Renal pelvis (tissue), 4 donors: ENCODE data around the gene ANAPC2. TPM values are rescaled to one million over a fixed set of nuclear protein-coding genes. Genes with fewer than 3 reads are reported as not detected.

Experiments
- DNase-seq: peaks from one replicate; pipeline ENCODE4 v3.0.0-alpha.2; 2013
- polyA plus RNA-seq, 3 donors: library from polyadenylated mRNA; unstranded; fragments of 120-200 nt; gene quantifications; one replicate each; pipeline ENCODE4 v1.2.1, GENCODE V29; 2013; ENCODE audit not compliant: insufficient read length in 3 of 3

Gene ANAPC2
- polyA plus RNA-seq, 3 donors = 46.2 to 55.9 (median 51.3) TPM

DNA sequence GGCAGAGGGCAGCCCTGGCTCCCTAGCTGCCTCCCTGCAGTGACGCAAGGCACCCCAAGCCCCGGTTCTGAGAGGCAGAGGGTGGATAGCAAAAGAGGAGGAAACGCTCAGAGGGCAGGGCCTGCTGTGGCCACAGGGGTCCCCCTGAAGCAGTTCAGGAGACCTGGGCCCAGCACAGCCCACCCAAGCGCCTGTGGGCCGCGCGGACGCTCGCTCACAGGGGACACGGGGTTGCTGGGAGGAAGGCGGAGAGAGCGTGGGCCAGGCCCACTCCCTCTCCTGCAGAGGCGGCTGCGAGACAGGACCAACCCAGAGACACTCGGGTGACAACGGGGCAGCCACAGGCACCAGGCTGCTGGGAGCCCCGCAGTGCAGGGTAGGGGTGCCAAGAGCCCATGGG is 8.6 kb downstream of the ANAPC2 start:
- DNase-seq = no peak

DNA sequence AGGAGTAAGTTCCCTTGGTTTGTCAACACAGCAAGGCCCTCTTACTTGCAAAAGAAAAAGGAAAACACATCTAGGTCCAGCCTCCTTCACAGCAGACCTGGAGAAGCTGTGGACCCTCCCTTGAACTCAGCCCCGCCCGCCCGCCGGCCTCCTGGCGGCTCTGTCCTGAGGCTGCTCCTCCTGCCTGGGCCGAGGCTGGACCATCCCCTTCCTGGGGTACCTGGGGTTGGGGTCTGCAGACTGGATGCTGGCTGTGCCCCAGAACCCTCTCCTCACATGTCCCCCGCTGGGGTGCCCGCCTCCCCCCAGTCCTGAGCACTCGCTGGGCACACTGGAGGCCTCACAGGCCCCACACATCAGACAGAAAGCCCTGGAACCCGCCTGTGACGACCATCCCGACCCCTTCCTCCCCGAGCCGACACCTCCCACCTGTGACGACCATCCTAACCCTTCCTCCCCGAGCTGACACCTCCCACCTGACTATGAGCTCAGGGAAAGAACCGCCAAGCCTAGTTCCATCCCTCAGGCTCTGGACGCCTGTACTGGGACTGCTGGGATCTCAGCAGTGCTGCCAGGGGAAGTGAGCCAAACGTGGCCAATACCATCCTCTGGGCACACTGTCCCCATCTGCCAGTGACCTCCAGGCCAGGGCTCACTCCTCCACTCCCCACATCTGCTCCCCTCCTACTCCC is 9.3 kb downstream of the ANAPC2 start:
- DNase-seq = no peak

DNA sequence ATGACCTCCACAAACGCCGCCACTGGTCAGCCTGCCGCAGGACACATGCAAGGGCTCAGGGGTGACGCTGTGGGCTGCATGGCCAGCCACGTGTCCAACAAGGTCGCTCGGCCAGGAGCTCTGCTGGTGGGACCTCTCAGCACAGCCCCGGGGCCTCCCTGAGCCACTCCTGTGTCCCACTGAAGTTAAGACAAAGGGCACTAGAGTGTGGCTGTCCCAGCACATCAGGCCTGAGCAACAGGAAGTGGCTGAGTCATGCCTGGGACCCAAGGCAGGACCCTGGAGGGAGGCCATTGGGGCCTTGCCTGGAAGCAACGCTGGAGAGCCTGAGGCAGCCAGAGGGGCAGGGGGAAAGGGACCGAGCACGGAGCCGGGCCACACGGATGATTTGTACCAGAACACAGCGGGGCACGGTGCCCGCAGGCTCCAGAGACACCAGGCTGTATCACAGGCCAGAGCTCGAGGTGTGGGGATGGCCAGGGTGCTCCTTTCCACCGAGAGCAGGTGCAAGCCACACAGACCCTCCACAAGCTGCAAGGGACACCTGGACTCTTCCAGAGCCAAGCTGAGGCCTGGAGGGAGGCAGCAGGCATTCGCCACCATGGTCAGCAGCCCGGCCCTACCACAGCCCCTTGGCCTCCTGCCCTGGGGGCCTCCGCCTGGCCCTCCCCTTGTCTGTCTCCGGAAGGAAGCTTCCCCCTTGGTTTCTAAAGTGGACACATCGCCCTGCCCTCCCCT is 10.0 kb downstream of the ANAPC2 start:
- no peak for DNase-seq

DNA sequence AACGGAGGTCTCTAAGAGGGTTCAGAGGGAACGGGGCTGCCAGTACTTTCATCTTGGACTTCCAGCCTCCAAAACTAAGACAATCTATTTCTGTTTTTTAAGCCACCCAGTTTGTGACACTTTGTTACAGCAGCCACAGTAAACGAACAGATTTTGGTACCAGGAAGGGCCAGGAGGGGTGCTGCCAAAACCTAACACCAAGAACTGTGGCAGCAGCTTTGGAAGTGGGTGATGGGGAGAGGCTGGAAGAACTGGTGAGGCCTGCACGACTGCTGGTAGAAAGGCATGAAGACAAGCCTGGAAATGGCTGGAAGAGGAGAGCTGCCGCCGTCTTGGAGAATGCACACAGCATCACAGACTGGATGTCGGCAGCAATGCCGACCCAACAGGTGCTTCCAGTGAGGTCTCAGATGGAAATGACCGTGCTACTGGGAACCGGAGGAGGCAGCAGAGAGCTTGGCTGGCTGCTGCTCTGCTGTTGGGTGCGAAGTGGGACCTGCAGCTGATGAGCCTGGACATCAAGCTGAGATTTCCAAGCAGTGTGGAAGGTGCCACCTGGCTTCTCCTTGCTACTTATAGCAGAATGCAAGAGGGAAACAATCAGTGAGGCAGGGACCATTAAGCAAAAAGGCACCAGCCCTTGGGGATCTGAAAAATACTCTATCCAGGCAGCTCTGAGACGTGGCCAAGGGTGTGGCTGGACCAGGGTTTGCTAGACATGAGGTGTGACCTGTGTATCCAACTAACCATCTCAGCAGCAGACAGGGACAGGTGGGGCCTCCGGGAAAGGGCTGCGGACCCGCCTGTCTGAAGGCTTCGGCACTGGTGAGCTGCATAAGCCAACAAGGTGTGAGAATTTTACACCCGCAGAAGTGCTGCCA is 11.8 kb downstream of the ANAPC2 start:
- no peak for DNase-seq

DNA sequence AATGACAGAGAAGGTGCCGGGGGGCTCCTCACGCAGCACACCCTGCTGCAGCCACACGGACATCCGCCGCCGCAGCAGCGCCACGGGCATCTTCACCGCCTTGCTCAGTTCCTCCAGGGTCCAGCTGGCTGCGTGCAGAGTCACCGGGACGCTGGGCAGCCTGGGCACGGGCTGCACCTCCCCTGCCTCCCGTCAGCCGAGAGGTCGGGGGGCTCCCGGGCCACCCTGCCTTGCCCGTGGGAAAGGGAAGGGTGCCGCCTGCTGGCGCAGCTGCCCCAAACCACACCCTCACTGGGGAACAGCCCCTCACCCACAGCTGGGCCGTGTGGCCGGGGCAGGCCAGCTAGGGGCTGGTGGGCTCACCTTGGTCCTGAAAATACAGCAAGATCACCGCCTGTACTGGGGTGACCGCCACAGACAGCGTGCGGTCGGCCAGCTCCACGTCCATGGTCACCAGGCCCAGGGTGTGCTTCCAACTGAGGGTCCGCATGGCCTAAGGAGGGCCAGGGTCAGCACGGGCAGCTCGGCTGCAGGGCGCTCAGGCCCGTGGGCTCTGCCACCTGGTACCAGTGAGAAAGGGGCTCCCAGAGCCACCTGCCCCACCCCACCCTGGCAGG is 12.9 kb downstream of the ANAPC2 start:
- DNase-seq = no peak

DNA sequence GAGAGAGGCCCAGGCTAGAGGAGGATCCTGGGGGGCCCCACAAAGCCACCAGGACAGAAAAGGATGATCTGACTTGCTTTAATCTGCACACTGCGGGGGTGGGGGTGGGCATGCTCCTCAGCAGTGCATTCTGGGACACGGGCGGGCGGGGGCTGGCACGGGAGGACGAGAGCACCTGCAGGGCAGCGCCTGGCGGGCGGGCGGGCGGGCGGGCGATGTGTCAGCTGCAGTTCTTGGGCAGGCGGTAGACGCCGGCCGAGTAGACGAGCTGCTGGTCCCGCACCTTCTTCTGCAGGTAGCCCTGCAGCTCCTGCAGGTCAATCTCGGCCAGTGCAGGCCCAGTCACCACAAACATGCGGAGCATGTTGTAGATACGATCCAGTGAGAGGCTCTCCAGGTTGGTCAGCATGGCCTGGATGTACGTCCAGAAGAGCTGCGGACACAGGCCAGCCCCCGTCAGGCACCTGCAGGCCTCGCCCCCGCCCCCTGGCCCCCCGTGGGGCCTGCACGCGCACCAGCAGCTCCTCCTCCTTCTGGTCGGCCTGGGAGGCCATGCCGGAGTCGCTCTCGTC is 13.6 kb downstream of the ANAPC2 start:
- DNase-seq = no peak

DNA sequence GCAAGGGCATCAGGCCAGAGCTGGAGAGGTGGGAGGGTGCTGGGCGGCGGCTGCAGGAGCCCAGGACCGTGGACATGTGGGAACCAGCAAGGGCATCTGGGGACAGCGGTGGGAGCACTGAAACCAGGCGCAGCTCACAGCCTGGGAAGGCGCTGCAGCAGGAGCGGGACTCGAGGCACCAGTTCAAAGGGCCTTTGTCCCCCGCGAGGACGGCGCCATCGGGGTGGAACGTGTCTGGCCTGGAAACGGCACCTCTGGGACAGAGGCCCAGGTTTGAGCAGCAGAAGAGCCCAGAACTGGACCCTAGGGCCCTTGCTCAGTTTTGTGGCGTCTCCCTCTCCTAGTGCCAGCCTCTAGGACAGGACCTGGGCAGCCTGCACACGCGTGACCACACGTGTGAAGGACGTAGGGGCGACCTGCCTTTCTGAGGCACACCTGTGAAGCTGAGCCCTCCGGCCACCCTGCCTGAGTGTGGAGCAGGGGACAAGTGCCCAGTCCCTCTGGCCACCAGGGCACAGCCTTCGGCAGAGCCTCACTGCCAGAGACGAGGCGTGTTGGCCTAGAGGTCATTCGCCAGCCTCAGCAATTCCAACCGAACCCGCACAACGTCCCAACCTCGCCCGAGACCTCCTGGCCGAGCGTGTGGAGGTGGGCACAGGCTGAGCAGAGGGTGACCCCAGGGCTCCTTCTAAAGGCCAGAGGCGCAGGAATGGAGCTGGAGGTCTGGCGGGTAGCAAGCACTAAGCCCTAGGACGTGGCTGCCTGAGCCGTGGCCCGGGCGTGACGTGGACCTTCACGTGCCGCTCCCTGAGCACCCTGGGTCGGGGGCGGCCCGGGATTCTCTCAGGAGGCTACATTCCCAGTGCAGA is 14.3 kb downstream of the ANAPC2 start:
- no peak for DNase-seq

DNA sequence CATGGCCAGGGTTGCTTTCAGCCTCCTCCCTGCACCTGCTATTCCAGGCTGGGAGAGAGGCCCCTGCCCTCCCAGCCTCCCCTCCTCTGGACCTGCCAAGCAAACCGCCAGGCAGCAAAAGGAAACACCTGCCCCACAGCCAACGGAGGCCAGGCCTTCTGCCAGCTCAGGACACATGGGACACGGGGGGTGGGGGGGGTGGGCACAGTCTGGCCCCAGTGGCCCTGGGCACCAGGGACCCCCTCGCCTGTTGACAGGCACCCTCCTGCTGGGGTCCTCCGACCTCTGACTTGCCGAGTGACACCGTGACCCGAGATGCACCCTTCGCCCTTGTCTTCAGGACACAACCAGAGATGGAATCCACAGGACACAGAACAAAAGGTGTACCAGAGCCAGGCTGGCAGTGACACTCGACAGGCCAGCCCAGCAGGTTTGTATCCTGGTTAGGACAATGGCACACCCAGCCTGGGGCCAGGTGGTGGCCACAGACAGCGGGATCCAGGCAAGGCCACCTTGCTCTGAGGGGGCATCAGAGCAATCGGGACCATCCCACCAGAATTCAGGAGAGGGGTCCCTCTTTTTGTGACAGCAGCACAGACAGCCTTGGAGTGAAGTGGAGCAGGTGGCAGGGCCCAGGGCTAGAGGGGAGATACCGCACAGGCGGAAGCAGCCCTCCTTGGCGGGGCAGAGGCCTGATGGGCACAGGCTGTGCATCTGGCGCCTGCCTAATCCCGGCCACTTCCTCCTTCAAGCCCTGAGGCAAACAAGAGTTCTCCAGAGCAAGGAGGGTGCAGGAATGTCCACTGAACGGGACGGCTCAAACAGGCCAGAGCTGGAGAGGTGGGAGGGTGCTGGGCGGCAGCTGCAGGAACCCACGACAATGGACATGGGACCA is 15.2 kb downstream of the ANAPC2 start:
- DNase-seq = no peak

DNA sequence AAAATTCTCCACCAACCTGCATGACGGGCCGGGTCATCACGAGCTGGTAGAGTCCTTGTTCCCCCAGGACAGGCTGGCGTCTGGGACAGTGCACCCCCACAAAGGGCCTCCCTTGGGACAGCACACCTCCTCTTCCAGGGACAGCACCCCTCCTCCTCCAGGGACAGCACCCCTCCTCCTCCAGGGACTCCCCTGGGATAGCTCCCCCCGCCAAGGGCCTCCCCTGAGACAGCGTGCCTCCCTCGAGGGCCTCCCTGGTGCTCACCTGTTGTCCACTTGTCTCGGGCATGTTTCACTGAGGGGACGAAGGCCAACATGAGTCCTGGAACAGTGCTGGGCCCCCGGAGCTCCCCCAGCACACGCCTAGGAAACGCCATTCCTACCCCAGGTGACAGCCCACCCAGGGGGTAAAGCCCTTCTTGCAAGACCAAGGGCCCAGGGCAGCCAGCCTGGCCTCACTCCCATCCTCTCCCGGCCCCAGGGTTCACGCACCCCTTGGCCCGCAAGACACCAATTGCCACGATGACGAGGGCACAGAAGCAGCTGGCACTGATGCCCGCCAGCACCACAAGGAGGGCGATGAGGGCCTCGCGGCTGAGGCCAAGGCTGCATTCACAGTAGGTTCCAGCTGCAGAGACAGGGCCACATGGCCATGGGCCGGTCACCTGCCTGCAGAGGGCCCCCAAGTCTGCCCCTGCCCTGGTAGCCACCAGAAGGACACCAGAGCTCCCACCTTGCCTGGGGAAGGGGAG is 17.0 kb downstream of the ANAPC2 start:
- no peak for DNase-seq

DNA sequence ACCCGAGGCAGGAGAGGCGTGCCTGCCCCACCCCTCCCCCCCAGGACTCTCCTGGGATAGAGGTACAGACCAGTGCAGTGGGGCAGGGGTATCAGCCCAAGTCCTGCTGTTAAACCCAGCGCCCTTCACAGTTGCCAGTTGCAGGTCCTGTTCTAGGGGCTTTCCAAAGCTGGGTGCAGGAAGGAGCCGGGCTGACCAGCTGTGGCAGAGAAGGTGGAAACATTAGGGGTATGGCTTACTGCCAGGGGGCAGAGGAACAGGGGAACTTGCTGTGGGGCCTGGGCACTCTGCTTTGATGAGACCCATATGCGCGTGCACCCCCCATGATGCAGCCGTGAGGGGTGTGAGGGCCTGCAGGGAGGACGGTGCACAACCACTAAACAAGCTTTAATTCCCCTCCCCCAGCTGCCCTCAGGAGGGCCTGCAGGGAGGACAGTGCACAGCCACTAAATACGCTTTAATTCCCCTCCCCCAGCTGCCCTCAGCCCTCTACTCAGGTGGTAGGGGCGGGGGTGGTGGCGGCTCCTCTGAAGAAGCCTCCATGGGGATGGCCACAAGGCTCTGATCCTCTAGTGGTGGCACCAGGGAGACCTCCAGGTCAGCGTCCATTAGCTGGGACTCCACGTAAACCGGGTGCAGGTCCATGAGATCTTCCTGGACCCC is 17.7 kb downstream of the ANAPC2 start:
- no peak for DNase-seq

DNA sequence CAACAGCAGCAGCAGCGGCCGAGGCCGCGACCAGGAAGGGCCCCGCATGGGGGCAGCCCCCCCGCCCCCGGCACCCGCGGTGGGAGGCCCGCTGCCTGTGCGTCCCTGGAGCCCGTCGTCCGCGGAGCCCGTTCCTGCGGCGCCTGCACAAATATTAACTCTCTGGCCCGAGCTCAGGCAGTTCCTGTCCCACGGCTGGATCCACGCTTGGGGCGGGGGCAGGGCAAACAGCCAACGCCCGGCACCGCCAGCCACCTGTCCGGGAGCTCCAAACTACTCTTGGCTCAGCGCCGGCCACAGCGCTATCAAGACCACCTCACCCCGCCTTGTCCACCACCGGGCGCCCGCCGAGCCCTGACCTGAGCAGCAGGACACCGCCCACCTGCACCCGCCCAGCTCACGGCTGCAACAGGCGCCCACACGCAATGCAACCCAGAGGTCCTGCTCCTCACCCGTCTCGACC is 18.4 kb downstream of the ANAPC2 start, which contains the start of gene LRRC26:
TSS of gene LRRC26 (minus strand) at position 156 of the 463 bp plus-strand sequence. CDS start at position 48, 108 bp downstream.
- no peak for DNase-seq

DNA sequence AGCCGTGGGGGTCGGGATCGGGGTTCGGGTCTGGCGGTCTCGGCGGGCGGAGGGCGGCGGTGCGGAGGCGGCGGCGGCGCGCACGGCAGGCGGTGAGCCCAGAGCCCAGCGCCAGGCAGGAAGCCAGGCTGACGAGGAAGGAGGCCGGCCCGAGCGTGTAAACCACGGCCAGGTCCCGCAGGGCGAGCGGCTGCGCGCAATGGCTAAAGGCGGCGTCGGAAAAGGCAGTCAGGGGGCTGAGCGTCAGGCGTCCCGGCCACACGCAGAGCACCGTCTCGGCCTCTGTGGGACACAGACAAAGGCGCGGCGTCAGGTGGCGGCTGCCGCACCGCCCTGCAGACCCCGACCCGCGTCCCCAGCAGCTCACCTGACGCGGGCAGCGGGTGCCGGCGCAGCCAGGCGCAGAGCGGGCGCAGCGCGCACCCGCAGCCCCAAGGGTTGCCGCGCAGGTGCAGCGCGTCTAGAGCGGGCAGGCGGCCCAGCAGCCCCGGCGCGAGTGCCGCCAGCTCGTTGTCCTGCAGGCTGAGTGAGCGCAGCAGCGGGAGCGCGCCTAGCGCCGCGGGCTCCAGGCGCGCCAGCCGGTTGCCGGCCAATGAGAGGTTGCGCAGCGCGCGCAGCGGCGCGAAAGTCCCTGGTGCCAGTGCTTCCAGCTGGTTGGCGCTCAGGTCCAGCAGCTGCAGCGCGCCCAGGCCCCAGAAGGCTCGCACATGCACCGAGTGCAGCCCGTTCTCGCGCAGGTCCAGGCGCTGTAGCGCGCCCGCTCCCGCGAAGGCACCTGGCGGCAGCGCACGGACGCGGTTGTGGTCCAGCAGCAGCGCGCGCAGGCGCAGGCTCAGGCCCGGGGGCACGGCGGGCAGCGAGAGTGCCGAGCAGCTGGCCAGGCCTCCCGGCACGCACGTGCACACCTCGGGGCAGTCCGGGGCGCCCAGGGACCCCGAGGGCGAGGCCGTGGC is 19.2 kb downstream of the ANAPC2 start:
- peak; percentile 42 for DNase-seq

DNA sequence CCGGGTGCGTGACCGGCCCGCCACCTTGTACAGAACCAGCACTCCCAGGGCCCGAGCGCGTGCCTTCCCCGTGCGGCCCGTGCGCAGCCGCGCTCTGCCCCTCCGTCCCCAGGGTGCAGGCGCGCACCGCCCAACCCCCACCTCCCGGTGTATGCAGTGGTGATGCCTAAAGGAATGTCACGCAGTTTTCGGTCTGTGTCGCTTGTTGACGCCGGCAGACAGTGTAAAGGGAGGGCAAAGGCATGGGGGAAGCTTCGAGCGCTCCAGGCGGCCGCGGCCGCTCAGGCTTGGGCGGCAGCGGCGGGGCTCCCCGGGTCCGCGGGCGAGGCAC is 19.8 kb downstream of the ANAPC2 start:
- no peak for DNase-seq

DNA sequence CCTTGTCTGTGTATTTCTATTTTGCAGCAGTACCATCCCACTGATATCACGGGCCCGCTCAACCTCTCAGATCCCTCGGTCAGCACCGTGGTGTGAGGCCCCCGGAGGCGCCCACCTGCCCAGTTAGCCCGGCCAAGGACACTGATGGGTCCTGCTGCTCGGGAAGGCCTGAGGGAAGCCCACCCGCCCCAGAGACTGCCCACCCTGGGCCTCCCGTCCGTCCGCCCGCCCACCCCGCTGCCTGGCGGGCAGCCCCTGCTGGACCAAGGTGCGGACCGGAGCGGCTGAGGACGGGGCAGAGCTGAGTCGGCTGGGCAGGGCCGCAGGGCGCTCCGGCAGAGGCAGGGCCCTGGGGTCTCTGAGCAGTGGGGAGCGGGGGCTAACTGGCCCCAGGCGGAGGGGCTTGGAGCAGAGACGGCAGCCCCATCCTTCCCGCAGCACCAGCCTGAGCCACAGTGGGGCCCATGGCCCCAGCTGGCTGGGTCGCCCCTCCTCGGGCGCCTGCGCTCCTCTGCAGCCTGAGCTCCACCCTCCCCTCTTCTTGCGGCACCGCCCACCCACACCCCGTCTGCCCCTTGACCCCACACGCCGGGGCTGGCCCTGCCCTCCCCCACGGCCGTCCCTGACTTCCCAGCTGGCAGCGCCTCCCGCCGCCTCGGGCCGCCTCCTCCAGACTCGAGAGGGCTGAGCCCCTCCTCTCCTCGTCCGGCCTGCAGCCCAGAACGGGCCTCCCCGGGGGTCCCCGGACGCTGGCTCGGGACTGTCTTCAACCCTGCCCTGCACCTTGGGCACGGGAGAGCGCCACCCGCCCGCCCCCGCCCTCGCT is 20.4 kb downstream of the ANAPC2 start:
- no peak for DNase-seq

DNA sequence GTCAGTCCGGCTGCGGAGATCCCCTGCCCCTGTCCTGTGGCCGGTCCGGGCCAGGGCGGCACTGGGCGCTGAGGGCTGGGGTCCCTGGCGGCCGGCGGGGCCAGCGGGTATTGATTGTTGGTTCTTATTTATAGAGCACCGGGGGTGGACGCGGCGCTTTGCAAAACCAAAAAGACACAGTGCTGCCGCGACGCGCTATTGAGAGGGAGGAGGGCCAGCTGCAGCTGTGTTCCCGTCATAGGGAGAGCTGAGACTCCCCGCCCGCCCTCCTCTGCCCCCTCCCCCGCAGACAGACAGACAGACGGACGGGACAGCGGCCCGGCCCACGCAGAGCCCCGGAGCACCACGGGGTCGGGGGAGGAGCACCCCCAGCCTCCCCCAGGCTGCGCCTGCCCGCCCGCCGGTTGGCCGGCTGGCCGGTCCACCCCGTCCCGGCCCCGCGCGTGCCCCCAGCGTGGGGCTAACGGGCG is 21.0 kb downstream of the ANAPC2 start:
- no peak for DNase-seq
